Prostate gland (tissue), 2 donors: Measurements from ENCODE around the gene TARS3.

Experiments
- POLR2A ChIP-seq: fragments of 450-650 bp; IDR thresholded peaks from one replicate; pipeline ENCODE4 v1.6.1; 2016; ENCODE audit warnings: antibody characterized with exemption, mild to moderate bottlenecking
- TF ChIP-seq, protein P1 (sequence below), 4 experiments: fragments of 200-600 bp in 2 of 4; fragments of 450-650 bp in 2 of 4; sonication (generic) in 2 of 4; IDR thresholded peaks; 1 replicate in 3 of 4; 2 replicates in 1 of 4; pipeline ENCODE4 v1.5.1; 2016 to 2019; ENCODE audit warnings: antibody characterized with exemption in 4 of 4, mild to moderate bottlenecking in 2 of 4, moderate library complexity in 2 of 4

- TF ChIP-seq, protein P1, sequence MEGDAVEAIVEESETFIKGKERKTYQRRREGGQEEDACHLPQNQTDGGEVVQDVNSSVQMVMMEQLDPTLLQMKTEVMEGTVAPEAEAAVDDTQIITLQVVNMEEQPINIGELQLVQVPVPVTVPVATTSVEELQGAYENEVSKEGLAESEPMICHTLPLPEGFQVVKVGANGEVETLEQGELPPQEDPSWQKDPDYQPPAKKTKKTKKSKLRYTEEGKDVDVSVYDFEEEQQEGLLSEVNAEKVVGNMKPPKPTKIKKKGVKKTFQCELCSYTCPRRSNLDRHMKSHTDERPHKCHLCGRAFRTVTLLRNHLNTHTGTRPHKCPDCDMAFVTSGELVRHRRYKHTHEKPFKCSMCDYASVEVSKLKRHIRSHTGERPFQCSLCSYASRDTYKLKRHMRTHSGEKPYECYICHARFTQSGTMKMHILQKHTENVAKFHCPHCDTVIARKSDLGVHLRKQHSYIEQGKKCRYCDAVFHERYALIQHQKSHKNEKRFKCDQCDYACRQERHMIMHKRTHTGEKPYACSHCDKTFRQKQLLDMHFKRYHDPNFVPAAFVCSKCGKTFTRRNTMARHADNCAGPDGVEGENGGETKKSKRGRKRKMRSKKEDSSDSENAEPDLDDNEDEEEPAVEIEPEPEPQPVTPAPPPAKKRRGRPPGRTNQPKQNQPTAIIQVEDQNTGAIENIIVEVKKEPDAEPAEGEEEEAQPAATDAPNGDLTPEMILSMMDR (IDR thresholded peaks at IDR 0.05) = no peak
- no peak for TF ChIP-seq POLR2A
Observed at GRCh38 chr15:101765772-101766456, 41.6 kb upstream of the TARS3 start.
